Neural cell (in vitro differentiated cells): ENCODE measurements around the gene COL27A1.

Source experiments
- CTCF ChIP-seq: fragments of 450-650 bp; IDR thresholded peaks from 2 replicates; pipeline ENCODE4 v1.5.1; 2014; ENCODE audit warnings: antibody characterized with exemption, mild to moderate bottlenecking, moderate library complexity; ENCODE audit not compliant: poor library complexity, severe bottlenecking
- MXI1 ChIP-seq: fragments of 450-650 bp; conservative IDR thresholded peaks from 2 replicates; pipeline ENCODE4 v1.6.1; 2014; ENCODE audit warnings: antibody characterized with exemption, mild to moderate bottlenecking; ENCODE audit not compliant: poor library complexity, severe bottlenecking
- REST ChIP-seq: IDR thresholded peaks from 2 replicates; pipeline ENCODE4 v1.6.1; 2012; ENCODE audit warnings: borderline replicate concordance
- TAF1 ChIP-seq: IDR thresholded peaks from 2 replicates; pipeline ENCODE4 v1.6.1; 2012; ENCODE audit warnings: low read depth

GRCh38 chr9:114350636-114351401 is 195.5 kb downstream of the COL27A1 start:
- TF ChIP-seq CTCF (no peak), REST (no peak), MXI1 (no peak), TAF1 (no peak)
